Common myeloid progenitor, CD34-positive (primary cell): Measurements from ENCODE around the gene UBE2R2.
A peak's percentile ranks its signal among the peaks of the same experiment; 100 is the strongest.

Source experiments
- CTCF ChIA-PET: fragments of 350-600 bp; sonication (Branson Sonifier 250); formaldehyde crosslinking; loops from one replicate; lab custom pipeline; 2021; ENCODE audit warnings: antibody characterized with exemption; lab: Charles Lee
- POLR2A ChIA-PET: fragments of 350-600 bp; sonication (Branson Sonifier 250); formaldehyde crosslinking; loops from one replicate; lab custom pipeline; 2021; ENCODE audit warnings: antibody characterized with exemption; lab: Charles Lee
- DNase-seq, 3 donors: peaks; one replicate each; pipeline versions ENCODE4 v3.0.0 to v3.0.0-alpha.2; 2013
- H3K27ac ChIP-seq, 2 experiments: 1 replicate in 1 of 2; 2 replicates in 1 of 2; pipeline ENCODE4 v1.7.0; 2013; ENCODE audit warnings: inconsistent platforms in 2 of 2, low read length in 2 of 2, mild to moderate bottlenecking in 2 of 2, low read depth in 1 of 2, moderate library complexity in 1 of 2; ENCODE audit not compliant: severe bottlenecking in 2 of 2, insufficient read depth in 1 of 2, poor library complexity in 1 of 2
- H3K27me3 ChIP-seq, 5 experiments: replicated peaks in 2 of 5; 1 replicate in 3 of 5; 2 replicates in 2 of 5; pipeline versions ENCODE4 v1.6.1 to v1.7.0; 2013; ENCODE audit warnings: low read length in 4 of 5, mild to moderate bottlenecking in 2 of 5, moderate library complexity in 2 of 5, inconsistent platforms in 1 of 5; ENCODE audit not compliant: insufficient read depth in 5 of 5, control insufficient read depth in 4 of 5
- H3K36me3 ChIP-seq, 4 experiments: 1 replicate in 2 of 4; 2 replicates in 2 of 4; pipeline versions ENCODE4 v1.6.1 to v1.7.0; 2013; ENCODE audit warnings: low read length in 3 of 4, control low read depth in 1 of 4, mild to moderate bottlenecking in 1 of 4; ENCODE audit not compliant: control insufficient read depth in 4 of 4, insufficient read depth in 4 of 4
- H3K4me1 ChIP-seq, 4 experiments: 1 replicate in 3 of 4; 2 replicates in 1 of 4; pipeline versions ENCODE4 v1.6.1 to v1.7.1; 2013; ENCODE audit warnings: low read length in 3 of 4, mild to moderate bottlenecking in 3 of 4, control low read depth in 1 of 4, inconsistent platforms in 1 of 4, moderate library complexity in 1 of 4; ENCODE audit not compliant: control insufficient read depth in 4 of 4, insufficient read depth in 4 of 4; ENCODE audit errors: control extremely low read depth in 1 of 4
- H3K4me3 ChIP-seq, 7 experiments: 1 replicate in 4 of 7; 2 replicates in 3 of 7; pipeline versions ENCODE4 v1.5.1 to v1.7.0; 2013; ENCODE audit warnings: mild to moderate bottlenecking in 7 of 7, low read length in 6 of 7, moderate library complexity in 6 of 7, inconsistent platforms in 2 of 7, low read depth in 2 of 7, control low read depth in 1 of 7; ENCODE audit not compliant: insufficient read depth in 4 of 7, control insufficient read depth in 1 of 7; ENCODE audit errors: extremely low read depth in 1 of 7
- H3K9me3 ChIP-seq, 5 experiments: 1 replicate in 4 of 5; 2 replicates in 1 of 5; pipeline versions ENCODE4 v1.6.1 to v1.7.1; 2013; ENCODE audit warnings: low read length in 4 of 5, mild to moderate bottlenecking in 2 of 5, inconsistent platforms in 1 of 5, low read depth in 1 of 5, moderate library complexity in 1 of 5; ENCODE audit not compliant: control insufficient read depth in 4 of 5, insufficient read depth in 2 of 5; ENCODE audit errors: control extremely low read depth in 1 of 5
- WGBS: methylation state at CpG from one replicate; pipeline ENCODE4 v1.1.5; 2013; ENCODE audit not compliant: insufficient coverage; 5-methylcytosine and 5-hydroxymethylcytosine counted together

UBE2R2 gene

GRCh38 chr9:33939924-33940874, 123.2 kb downstream of the UBE2R2 start:
- 100% methylated on average over 5 of the region's 9 CpGs for WGBS
- Histone ChIP-seq H3K9me3 (no peaks in the 10 kb centered on the region), H3K36me3 (peaks cover 26 to 75% (median 51%) of the 10 kb centered on the region in 4 experiments), H3K4me1 (no peaks in the 10 kb centered on the region), H3K27me3 (no peaks in the 10 kb centered on the region), H3K27ac (no peak overlapping the region), H3K4me3 (no peak overlapping the region)
- ChIA-PET CTCF (no interaction called here), POLR2A (no interaction called here)
- DNase-seq: no peak

GRCh38 chr9:33942471-33943083, 125.6 kb downstream of the UBE2R2 start:
- CTCF ChIA-PET: no interaction called here
- WGBS: no CpG with 5 or more reads among the region's 3 CpGs

GRCh38 chr9:33943389-33943788, 126.4 kb downstream of the UBE2R2 start:
- no peak overlapping the region for H3K27ac ChIP-seq

More at GRCh38 chr9:33942471-33943083, 125.6 kb downstream of the UBE2R2 start:
- POLR2A ChIA-PET: no interaction called here
- Histone ChIP-seq H3K4me3 (no peak overlapping the region), H3K36me3 (peaks cover 36 to 77% (median 51%) of the 10 kb centered on the region in 4 experiments), H3K4me1 (no peaks in the 10 kb centered on the region), H3K27me3 (no peaks in the 10 kb centered on the region), H3K9me3 (no peaks in the 10 kb centered on the region), H3K27ac (no peak overlapping the region)
- DNase-seq: no peak

GRCh38 chr9:33946779-33947535, 130.0 kb downstream of the UBE2R2 start:
- Histone ChIP-seq H3K27ac (no peak overlapping the region), H3K36me3 (peaks cover 23 to 69% (median 48%) of the 10 kb centered on the region in 4 experiments), H3K4me3 (no peak overlapping the region), H3K9me3 (no peaks in the 10 kb centered on the region), H3K27me3 (no peaks in the 10 kb centered on the region), H3K4me1 (peaks cover 0 to under 1% (median 0%) of the 10 kb centered on the region in 4 experiments)
- DNase-seq: no peak
- POLR2A ChIA-PET: interaction anchor here (0.6 kb wide), 1 partner anchor 25 kb away, joined by 6 read pairs; no protein-coding TSS in a partner anchor
- WGBS: 94% methylated on average over 2 of the region's 3 CpGs
- CTCF ChIA-PET: no interaction called here

More at GRCh38 chr9:33943389-33943788, 126.4 kb downstream of the UBE2R2 start:
- DNase-seq: no peak
- WGBS: 100% methylated on average over 2 of the region's 2 CpGs
- H3K36me3 ChIP-seq: peaks cover 35 to 79% (median 53%) of the 10 kb centered on the region in 4 experiments
- POLR2A ChIA-PET: no interaction called here
- CTCF ChIA-PET: interaction anchor here (1.0 kb wide), 1 partner anchor 27 kb away, joined by 4 read pairs; no protein-coding TSS in a partner anchor
- no peaks in the 10 kb centered on the region for H3K4me1 ChIP-seq
- no peak overlapping the region for H3K4me3 ChIP-seq
- no peaks in the 10 kb centered on the region for H3K9me3 ChIP-seq
- H3K27me3 ChIP-seq: no peaks in the 10 kb centered on the region

GRCh38 chr9:33950371-33950770, 133.4 kb downstream of the UBE2R2 start:
- DNase-seq: no peak
- CTCF ChIA-PET: interaction anchor here (1.4 kb wide), 1 partner anchor 29 kb away, joined by 4 read pairs; no protein-coding TSS in a partner anchor
- H3K27me3 ChIP-seq: no peaks in the 10 kb centered on the region
- H3K9me3 ChIP-seq: no peaks in the 10 kb centered on the region
- H3K4me1 ChIP-seq: peaks cover 0 to 5% (median 4%) of the 10 kb centered on the region in 4 experiments
- H3K36me3 ChIP-seq: peaks cover 15 to 63% (median 32%) of the 10 kb centered on the region in 4 experiments
- no CpG with 5 or more reads among the region's 1 CpG for WGBS
- POLR2A ChIA-PET: no interaction called here
- H3K27ac ChIP-seq: no peak overlapping the region
- H3K4me3 ChIP-seq: no peak overlapping the region

- no peaks in the 10 kb centered on the region for H3K27me3 ChIP-seq
- POLR2A ChIA-PET: interaction anchor here (0.5 kb wide), 1 partner anchor 687 kb away, joined by 3 read pairs; the partner anchor contains the start of gene CHMP5
- H3K36me3 ChIP-seq: peaks cover 10 to 67% (median 34%) of the 10 kb centered on the region in 4 experiments
- H3K9me3 ChIP-seq: no peaks in the 10 kb centered on the region
- peaks cover 0 to 5% (median 4%) of the 10 kb centered on the region in 4 experiments for H3K4me1 ChIP-seq
- peak; percentile 2 to 32 (median 24) for DNase-seq
- CTCF ChIA-PET: interaction anchor here (0.9 kb wide), 1 partner anchor 19 kb away, joined by 3 read pairs; no protein-coding TSS in a partner anchor
- H3K4me3 ChIP-seq: no peak overlapping the region
- no CpG with 5 or more reads among the region's 2 CpGs for WGBS
- no peak overlapping the region for H3K27ac ChIP-seq
These were observed 135.1 kb downstream of the UBE2R2 start for GRCh38 chr9:33952066-33952465.
